Measurements from ENCODE around the gene ATP13A5.

GRCh38 chr3:193292386-193292785 is 86.2 kb downstream of the ATP13A5 start:
- TF ChIP-seq POLR2A (IDR thresholded peaks at IDR 0.05; ENCODE audit: low read depth, low read length) (no peak), POU2F2 (IDR thresholded peaks at IDR 0.05; ENCODE audit: low read depth, low read length) (no peak), POLR2AphosphoS5 (IDR thresholded peaks at IDR 0.05; ENCODE audit: low read depth, low read length) (no peak)

Data from GM12891 (cell line).